Measurements from ENCODE around the gene PDP2. TPM values are rescaled to one million over a fixed set of nuclear protein-coding genes. Genes with fewer than 3 reads are reported as not detected.

Gene PDP2
- total RNA-seq, 1 experiment from 2014 or later: 23.1 TPM

DNA sequence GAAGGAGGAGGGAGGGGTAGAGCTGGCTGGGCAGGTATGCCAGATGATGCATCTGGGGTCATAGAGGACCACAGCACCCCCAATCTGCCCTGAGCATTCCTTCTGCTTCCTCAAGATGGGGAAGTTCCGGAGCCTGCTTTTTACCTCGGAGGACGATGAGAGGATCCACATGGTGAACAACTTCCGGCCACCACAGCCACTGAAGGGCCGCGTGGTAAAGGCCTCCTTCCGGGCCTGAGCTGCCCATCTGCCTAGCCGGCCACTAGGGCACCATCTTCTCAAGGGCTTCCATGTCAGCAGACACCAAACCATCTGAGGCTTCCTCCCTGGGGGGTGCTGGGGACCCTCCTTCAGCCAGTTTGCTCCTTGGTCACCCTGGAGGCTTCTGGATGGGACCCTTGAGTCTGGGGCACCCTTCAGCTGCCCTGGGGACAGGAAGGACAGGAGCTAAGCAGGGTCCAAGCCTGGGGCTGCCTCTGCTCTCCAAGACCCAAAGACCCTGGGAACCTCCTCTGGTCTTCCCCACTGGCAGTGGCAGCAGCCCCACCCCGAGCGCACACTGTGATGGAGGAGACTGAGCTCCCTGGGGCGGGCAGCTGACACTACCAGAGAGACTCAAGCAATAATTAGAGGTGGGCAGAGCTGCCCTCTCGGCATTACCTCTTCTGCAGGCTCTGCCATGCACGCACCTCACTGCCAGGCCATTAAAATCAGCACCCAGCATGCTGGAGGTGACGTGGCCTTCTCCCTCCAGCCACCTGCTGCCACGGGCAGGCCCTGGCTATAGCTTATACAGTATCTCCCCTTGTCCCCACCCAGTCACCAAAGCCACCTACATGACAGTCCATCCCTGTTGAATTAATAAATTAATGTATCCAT, 26.8 kb upstream of the PDP2 start:
- peaks cover 8% of the 10 kb centered on the region for H3K27me3 Mint-ChIP-seq (ENCODE audit: low read depth)
- no peak overlapping the region for H2BK120ac ChIP-seq (ENCODE audit: low read depth, low read length, poor library complexity, severe bottlenecking)
- H2BK5ac ChIP-seq (ENCODE audit: insufficient read length, low read length): no peak overlapping the region
- no peak overlapping the region for H3K9ac ChIP-seq (ENCODE audit: extremely low read depth, insufficient read length, low read length)
- no peak overlapping the region for H2BK15ac ChIP-seq (ENCODE audit: low read depth, low read length)
- H3K4ac ChIP-seq (ENCODE audit: low read depth, low read length): no peak overlapping the region
- no peaks in the 10 kb centered on the region for H3K23me2 ChIP-seq (ENCODE audit: insufficient read length, low read depth, low read length, poor library complexity, severe bottlenecking)
- H3K79me1 ChIP-seq (ENCODE audit: insufficient read depth, low read depth, low read length, poor library complexity, severe bottlenecking): no peaks in the 10 kb centered on the region
- no peaks in the 10 kb centered on the region for H3K9me3 Mint-ChIP-seq
- H2AK5ac ChIP-seq (ENCODE audit: insufficient read length, low read length): no peak overlapping the region
- H3K27ac ChIP-seq (ENCODE audit: insufficient read length, low read depth, low read length): no peak overlapping the region
- no peaks in the 10 kb centered on the region; the same call in 1 of the 2 replicates for H3K27me3 ChIP-seq (ENCODE audit: insufficient read depth, low read length)
- DNase-seq: no peak
- H4K5ac ChIP-seq (ENCODE audit: insufficient read length, low read depth, low read length): no peak overlapping the region
- no peak overlapping the region for H2BK12ac ChIP-seq (ENCODE audit: insufficient read length, low read depth, low read length)
- no peak overlapping the region for H4K91ac ChIP-seq (ENCODE audit: insufficient read length, low read depth, low read length)
- H3K4me1 ChIP-seq (ENCODE audit: insufficient read depth, low read length): no peaks in the 10 kb centered on the region
- H3T11ph ChIP-seq (ENCODE audit: low read length): no peak overlapping the region
- no peaks in the 10 kb centered on the region for H3K9me3 ChIP-seq (ENCODE audit: control insufficient read depth, low read depth, low read length)
- H3K36me3 Mint-ChIP-seq (ENCODE audit: insufficient read depth in 1 of 3, low read depth in 3 of 3): no peaks in the 10 kb centered on the region
- WGBS (ENCODE audit: extremely low coverage, insufficient read length, low lambda C conversion rate): no CpG with 5 or more reads among the region's 15 CpGs
- H3K14ac ChIP-seq (ENCODE audit: insufficient read depth, low read length): no peak overlapping the region
- H3K4me1 Mint-ChIP-seq: no peaks in the 10 kb centered on the region
- H3K79me2 ChIP-seq (ENCODE audit: insufficient read depth, low read length): no peaks in the 10 kb centered on the region
- TF ChIP-seq CTCF (conservative IDR thresholded peaks at IDR 0.05): no peak
- H3K23ac ChIP-seq (ENCODE audit: insufficient read length, low read depth, low read length): no peak overlapping the region
- H4K20me1 ChIP-seq (ENCODE audit: control insufficient read depth, insufficient read depth, insufficient read length): no peaks in the 10 kb centered on the region
- no peak overlapping the region for H3K4me3 Mint-ChIP-seq
- H3K56ac ChIP-seq (ENCODE audit: insufficient read length, low read depth, low read length): no peak overlapping the region
- H3K4me2 ChIP-seq (ENCODE audit: insufficient read depth, insufficient read length, low read length): no peak overlapping the region
- no peak overlapping the region for H2BK20ac ChIP-seq (ENCODE audit: low read depth, low read length, poor library complexity, severe bottlenecking)
- no peak overlapping the region for H2AFZ ChIP-seq (ENCODE audit: low read length)
- H4K8ac ChIP-seq (replicated peaks; ENCODE audit: insufficient read length, low read depth, low read length): no peak overlapping the region
- no peak overlapping the region for H3K18ac ChIP-seq (ENCODE audit: insufficient read length, low read depth, low read length)
- no peak overlapping the region for H3K27ac Mint-ChIP-seq
